ENCODE results near the gene ARG1.

GRCh38 chr6:131574133-131574532 lies 1.1 kb downstream of the ARG1 start:
- TF ChIP-seq CTCF (IDR thresholded peaks at IDR 0.05; ENCODE audit: low read length), result no peak
- no peak for TF ChIP-seq EZH2 (optimal IDR thresholded peaks at IDR 0.05; ENCODE audit: low read depth, low read length)
